RWPE1 (cell line): ENCODE data around the gene CCPG1.

Source experiments
- CTCF ChIA-PET: fragments of 350-600 bp; sonication (Branson Sonifier 250); formaldehyde crosslinking; extraction: SDS; loops from one replicate; lab custom pipeline; 2021; lab: Yijun Ruan, JAX
- POLR2A ChIA-PET: fragments of 400-600 bp; formaldehyde crosslinking; extraction: SDS; loops from one replicate; lab custom pipeline; 2020; ENCODE audit warnings: antibody characterized with exemption; ENCODE audit not compliant: low non-redundant PET; lab: Yijun Ruan, JAX
- DNase-seq: peaks from one replicate; pipeline ENCODE4 v3.0.0; 2012; ENCODE audit warnings: low spot score
- H3K27ac ChIP-seq: fragments of 450-650 bp; 2 replicates; pipeline ENCODE4 v1.5.1; 2017
- CTCF ChIP-seq: fragments of 450-650 bp; conservative IDR thresholded peaks from 2 replicates; pipeline ENCODE4 v1.5.1; 2017; ENCODE audit warnings: low read depth, mild to moderate bottlenecking

Gene CCPG1

DNA sequence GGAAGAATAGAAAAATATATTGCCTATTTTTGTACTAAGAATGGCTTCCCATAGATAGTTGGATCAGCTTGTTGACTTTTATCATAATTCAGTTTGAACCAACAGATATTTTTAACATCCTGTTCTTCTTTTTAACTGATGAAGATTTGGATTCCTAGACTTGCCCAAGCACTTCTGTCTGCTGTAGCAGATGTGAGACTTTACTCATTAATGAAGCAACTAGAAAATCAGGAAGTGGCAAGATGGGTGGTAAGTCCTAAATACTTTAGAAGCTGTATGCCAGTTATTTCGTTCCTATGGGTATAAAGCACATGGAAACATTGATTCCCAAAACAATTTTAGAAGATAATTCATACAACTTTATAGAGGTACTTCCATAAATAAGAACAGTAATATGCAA lies 80.8 kb downstream of the CCPG1 start:
- POLR2A ChIA-PET: no interaction called here
- CTCF ChIA-PET: no interaction called here
- TF ChIP-seq CTCF: no peak
- no peak overlapping the region for H3K27ac ChIP-seq
- DNase-seq: no peak

DNA sequence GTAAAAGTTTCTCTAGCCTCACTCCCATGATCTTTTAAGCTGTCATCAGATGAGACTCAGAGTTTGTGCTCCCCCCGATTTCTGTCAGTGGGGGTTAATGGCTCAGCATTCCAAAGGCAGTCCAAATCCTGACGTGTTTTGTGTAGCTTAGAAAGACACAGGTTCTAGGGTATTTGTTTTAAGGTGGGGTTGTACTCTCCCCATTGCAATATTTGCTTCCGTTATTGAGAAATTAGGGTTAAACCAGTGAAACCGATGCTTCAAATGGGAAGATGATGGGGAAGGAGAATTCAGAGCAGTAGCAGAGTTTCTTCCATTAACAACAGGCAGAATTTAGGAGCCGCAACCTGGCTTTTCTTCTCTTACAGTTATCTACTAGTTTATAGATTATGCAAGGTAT lies 85.7 kb downstream of the CCPG1 start:
- ChIA-PET CTCF (interaction anchor here (0.6 kb wide), 1 partner anchor 115 kb away, joined by 3 read pairs; no protein-coding TSS in a partner anchor), POLR2A (no interaction called here)
- no peak overlapping the region for H3K27ac ChIP-seq
- no peak for TF ChIP-seq CTCF
- DNase-seq: no peak

GRCh38 chr15:55320963-55321362 lies 87.2 kb downstream of the CCPG1 start:
- DNase-seq: no peak
- TF ChIP-seq CTCF: no peak
- ChIA-PET CTCF (no interaction called here), POLR2A (no interaction called here)
- no peak overlapping the region for H3K27ac ChIP-seq

- TF ChIP-seq CTCF: no peak
- CTCF ChIA-PET: no interaction called here
- POLR2A ChIA-PET: no interaction called here
- H3K27ac ChIP-seq: no peak overlapping the region
- DNase-seq: no peak
Observed at GRCh38 chr15:55320238-55320550, 88.0 kb downstream of the CCPG1 start.

GRCh38 chr15:55319537-55320237 lies 88.5 kb downstream of the CCPG1 start:
- H3K27ac ChIP-seq: peak overlapping the region; percentile 86
- DNase-seq: no peak
- CTCF ChIA-PET: interaction anchor here (0.7 to 0.8 kb wide), 2 partner anchors 34 to 91 kb away, joined by 3 read pairs; no protein-coding TSS in a partner anchor
- no peak for TF ChIP-seq CTCF
- POLR2A ChIA-PET: interaction anchor here (0.6 to 0.8 kb wide), 2 partner anchors 87 to 308 kb away, joined by 3 to 4 read pairs; no protein-coding TSS in a partner anchor

DNA sequence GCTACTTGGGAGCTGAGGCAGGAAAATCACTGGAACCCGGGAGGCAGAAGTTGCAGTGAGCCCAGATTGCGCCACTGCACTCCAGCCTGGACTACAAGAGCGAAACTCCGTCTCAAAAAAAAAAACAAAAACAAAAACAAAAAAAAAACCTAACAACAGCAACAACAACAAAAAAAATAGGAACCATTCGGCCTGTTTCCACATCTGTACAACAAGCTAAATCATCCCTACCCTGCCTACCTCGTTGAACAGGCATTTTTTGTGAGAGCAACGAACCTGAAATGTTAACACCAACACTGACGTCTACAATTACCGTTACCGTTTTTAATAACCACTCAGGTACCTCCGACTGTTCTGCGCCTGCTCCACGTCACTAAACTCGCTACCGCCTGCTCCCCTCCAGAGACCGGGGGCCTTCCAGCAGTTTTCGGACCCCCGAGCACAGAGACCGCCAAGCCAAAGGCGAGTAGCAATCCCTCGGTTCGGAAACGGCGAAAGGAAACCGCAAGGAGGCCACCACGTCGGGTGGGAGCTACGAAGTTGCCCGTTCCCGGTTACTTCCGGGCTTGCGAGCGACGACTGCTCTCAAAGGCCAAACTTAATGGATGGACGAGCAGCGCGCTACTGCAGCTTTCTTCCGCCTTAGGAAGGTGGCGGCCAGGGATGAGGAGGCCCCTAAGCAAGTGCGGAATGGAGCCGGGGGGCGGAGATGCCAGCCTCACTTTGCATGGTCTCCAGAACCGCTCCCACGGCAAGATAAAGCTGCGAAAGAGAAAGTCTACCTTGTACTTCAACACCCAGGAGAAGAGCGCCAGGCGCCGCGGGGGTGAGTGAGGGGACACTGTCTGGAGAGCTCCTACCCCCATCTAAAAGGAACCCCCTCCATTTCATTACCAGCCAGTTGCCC lies 89.3 kb downstream of the CCPG1 start, which contains the start of the genes PIGB and PIGBOS1:
PIGB (plus strand) TSS at position 635 of the 907 bp plus-strand sequence; CDS start at position 664, 29 bp downstream.
PIGBOS1 (minus strand) TSS at position 536 of the 907 bp plus-strand sequence. CDS start 1,331 bp downstream, outside the sequence.
- POLR2A ChIA-PET: interaction anchor here (0.6 to 0.8 kb wide), 2 partner anchors 88 to 309 kb away, joined by 3 to 4 read pairs; no protein-coding TSS in a partner anchor
- TF ChIP-seq CTCF: no peak
- CTCF ChIA-PET: interaction anchor here (0.6 to 0.8 kb wide), 5 partner anchors 35 to 586 kb away, joined by 3 to 4 read pairs (median 3); partner anchors contain the start of gene RSL24D1
- H3K27ac ChIP-seq: peak within 1 kb of the TSS; percentile 86
- peak; percentile 80 for DNase-seq
